GM19328 (cell line): Measurements from ENCODE around the gene ZBTB7C.

Source experiments
- ATAC-seq: cut with Tn5 transposase; IDR thresholded peaks from one replicate; pipeline ENCODE4 v1.9.1; 2021; ENCODE audit warnings: mild to moderate bottlenecking, moderate library complexity; ENCODE audit not compliant: unreplicated experiment

Gene ZBTB7C

DNA sequence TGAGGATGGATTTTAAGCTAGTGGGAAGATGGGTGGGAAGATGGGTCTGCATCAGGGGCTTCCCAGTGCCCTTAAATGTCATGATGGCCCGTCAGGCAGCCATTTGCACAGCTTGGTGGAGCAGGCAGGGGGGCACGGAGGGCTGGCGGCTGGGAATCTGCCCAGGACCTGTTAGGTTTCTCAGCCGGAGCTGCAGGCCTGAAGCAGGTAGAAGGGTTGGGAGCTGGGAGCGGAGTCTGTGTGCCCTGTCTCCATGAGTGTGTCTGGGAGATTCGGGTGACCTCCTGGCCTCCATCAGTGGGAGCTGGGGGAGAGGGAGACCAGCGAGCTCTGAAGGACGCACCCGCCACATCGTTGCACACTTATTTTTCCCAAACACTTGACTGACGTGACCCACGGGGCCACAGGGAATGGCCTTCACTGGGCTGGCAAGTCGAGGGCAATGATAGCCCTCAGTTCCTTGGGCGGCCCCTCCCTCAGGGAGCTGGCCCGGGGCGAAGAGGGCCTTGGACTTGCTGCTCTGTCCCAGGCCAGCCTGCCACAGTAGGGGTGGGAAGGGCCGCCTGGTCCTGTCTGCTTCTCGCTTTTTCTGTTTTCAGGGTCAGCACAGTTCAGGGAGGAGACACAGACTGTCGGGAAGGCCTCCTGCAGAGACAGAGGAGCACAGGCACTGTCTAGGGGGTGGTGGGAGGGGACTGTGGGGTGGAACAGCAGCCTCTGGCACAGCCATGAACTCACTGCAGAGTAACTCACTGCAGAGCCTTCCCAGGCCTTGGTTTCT, 236.8 kb downstream of the ZBTB7C start:
- ATAC-seq: no peak

DNA sequence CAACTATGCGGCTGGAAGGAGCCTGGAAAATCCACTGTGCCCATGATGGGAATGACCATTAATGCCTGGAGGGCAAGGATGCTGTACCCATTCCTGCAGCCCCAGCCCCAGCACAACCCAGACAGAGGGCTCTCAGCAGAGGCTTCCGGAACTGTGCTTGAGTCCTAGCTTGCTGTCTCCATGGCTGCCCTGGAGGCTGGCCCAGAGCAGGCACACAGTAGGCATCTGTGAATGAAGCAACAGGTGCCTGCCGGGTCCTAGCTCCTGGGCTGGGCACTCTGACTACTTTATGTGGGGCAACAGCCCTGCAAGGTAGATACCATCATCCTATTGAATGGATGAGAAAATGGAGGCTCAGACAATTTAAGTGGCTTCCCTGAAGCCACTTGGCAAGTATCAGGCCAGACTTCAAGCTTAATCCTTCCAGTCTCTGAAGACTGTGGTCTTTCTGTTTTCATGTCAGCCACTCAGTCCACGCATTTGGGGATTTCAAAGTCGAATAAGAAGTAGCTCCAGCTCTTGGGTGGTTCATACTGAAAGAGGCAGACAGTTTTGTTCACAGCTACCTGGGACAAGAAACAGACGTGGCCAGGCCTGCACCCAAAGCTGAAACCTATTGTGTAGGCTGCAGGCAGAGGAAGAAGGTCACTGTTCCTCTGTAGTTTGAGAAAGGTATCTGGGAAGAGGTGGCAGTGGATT, 237.5 kb downstream of the ZBTB7C start:
- ATAC-seq: no peak

DNA sequence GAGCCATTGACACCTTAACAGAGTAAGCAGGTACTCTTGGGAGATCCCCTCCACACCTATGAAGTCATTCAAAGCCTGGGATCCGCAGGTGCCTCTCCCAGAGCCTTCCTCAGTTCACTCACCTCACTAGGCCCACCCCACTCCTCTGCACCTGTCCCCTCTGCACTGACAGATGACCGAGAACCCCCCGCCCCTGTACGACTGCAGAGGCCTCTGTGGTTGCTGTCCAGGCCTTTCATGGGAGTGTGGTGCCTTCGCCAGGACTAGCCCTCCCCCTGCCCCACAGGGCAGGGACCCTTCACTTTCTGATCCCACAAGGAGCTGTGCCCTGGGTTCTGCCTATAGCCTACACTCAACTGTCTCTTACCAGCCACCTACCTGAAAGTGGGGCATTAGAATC, 238.5 kb downstream of the ZBTB7C start:
- ATAC-seq: no peak

DNA sequence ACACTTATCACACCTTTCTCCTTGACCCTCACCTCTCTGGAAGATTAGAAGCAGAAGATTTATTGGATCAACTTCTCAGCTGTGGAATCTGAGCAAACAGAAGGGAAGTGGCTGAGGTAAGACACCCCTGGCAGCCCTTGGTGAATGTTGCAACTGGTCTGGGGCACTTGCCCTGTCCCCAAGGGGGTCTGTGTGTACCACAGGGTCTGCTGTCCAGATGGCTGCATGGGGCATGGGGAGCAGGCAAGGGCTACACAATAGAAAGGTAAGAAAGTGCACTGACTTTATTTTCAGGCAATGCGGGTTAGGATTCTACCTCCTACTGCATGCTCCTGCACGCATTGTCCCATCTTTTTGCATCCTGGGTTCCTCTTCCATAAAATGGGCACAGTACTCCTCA, 240.3 kb downstream of the ZBTB7C start:
- no peak for ATAC-seq

DNA sequence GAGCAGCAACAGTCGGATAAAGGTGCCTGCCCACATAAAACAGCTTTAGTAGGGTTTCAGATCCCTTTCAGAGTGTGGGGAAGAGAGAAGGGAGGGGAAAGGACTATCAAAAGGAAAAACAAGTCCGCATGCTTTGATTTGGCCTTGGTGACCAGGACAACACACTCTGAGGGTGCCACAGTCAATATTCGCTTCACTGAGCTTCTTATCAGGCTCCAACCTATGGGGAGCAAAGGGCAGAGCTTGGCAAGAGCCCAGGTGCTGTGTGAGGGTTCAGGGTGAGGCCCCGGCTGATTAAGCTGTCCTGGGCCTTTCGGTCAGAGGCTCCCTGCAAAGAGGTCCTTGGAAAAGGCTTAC, 241.3 kb downstream of the ZBTB7C start:
- no peak for ATAC-seq

- no peak for ATAC-seq
Observed at GRCh38 chr18:48166336-48166875, 242.8 kb downstream of the ZBTB7C start.

DNA sequence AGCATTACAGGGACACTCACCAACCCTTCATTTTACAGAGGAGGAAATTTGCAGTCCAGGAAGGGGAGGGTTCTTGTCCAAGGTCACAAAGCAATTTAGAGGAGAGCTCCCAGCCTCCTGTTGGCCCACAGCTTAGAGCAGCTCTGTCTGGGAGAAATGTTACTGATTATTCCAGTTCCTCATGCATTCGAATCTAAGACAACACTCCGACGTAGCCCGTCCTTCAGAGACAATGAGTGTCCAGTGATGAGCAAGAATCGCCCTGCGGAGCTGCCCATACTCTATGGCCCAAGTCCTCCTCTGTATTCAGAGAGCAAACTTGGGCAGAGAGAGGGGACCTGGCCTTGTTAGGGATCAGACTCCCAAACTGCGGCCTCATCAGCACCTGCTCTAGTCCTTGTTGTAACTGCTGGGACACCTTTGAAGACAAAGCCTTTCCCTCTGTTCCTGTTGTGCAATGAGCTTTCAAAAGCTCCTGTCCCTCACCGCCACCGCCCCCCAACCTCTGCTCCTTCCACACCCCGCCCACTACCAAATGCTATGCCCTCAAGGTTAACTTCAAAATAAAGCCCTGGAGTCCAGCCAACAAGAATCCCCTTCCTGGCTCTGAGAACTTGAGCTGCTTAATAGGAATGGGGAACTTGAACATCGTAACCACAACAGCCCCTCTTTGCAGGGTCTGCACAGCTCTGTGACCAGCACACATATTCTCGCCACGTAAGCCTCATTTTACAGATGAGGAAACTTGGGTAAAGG, 243.9 kb downstream of the ZBTB7C start:
- ATAC-seq: no peak

- no peak for ATAC-seq
Observed at GRCh38 chr18:48164701-48165100, 244.5 kb downstream of the ZBTB7C start.

DNA sequence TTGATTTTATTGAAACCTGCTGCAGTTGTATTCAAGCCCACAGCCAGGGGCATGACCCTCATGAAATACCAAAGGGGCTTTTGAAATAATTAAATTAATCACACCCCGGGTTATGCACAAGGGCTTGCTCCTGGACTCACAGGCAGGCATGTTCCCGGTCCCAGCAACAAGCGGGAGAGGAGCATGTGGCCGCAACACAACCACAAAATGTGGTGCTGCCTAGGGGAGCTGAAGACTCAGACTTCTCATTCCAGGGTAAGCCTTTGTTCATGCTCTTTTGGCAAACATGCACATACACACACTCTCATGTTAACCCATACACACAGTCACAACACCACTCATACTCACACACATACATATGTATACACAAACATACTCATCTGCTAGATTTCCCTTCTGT, 245.1 kb downstream of the ZBTB7C start:
- no peak for ATAC-seq

GRCh38 chr18:48163738-48164115, 245.5 kb downstream of the ZBTB7C start:
- no peak for ATAC-seq

GRCh38 chr18:48162956-48163737, 246.0 kb downstream of the ZBTB7C start:
- no peak for ATAC-seq

- no peak for ATAC-seq
Observed at GRCh38 chr18:48161911-48162698, 247.1 kb downstream of the ZBTB7C start.

- no peak for ATAC-seq
Observed at GRCh38 chr18:48161191-48161910, 247.8 kb downstream of the ZBTB7C start.

- no peak for ATAC-seq
Observed at GRCh38 chr18:48160622-48161021, 248.6 kb downstream of the ZBTB7C start.

GRCh38 chr18:48159816-48160215, 249.4 kb downstream of the ZBTB7C start:
- ATAC-seq: no peak

DNA sequence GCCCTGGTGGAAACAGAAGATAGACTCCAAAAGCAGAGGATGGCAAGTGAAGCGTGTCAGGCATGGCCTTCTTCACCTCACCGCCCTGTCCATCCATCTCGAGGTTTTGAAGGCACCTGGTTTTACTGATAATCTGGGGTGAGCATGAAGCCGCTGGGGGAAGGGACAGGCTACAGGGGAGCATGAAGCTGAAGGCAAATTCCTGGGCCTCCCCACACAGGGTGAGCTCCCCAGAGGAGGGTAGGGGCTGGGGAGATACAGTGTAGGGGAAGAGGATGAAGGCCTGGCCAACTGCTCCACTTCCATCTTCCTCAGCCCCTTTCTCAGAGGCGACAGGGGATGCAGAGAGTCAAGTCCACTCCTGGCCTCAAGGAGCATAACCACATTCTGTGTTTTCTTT, 250.5 kb downstream of the ZBTB7C start:
- no peak for ATAC-seq

DNA sequence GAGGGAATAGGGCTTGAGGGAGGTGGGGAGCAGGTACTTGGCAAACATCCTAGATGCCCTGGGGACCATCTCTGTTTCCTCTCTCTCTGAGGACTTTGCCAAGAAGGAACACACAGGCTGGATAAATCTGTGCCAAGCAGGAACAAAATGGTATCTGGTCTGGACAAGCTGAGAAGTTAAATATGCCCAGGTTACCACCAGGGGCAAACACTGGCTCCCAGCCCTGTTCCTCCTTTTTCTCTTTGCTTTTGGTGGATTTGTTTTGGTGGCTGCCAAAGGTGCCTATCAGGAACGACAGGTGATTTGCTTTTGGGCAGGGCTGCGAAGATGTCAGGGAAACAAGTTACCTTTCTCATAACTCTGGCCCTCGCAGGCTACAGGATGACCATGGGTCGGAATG, 251.2 kb downstream of the ZBTB7C start:
- ATAC-seq: no peak

- no peak for ATAC-seq
Observed at GRCh38 chr18:48155856-48156255, 253.3 kb downstream of the ZBTB7C start.

- ATAC-seq: no peak
Observed at GRCh38 chr18:48154828-48155227, 254.4 kb downstream of the ZBTB7C start.
